LNCaP clone FGC (cell line): ENCODE results near the gene MUS81.

Experiments used
- DNase-seq: peaks from one replicate; pipeline ENCODE4 v3.0.0-alpha.2; 2011; ENCODE audit warnings: low read depth
- H3K4me3 ChIP-seq: 2 replicates; pipeline ENCODE4 v1.5.1; 2011; ENCODE audit warnings: mild to moderate bottlenecking, low read depth, low read length, control low read depth
- TF ChIP-seq, protein P1 (sequence below): IDR thresholded peaks from 2 replicates; pipeline ENCODE4 v1.5.1; 2012; ENCODE audit warnings: mild to moderate bottlenecking; ENCODE audit not compliant: control insufficient read depth, insufficient read depth; ENCODE audit errors: extremely low read depth

MUS81 gene

GRCh38 chr11:65882120-65883057 lies 22.2 kb downstream of the MUS81 start:
- TF ChIP-seq, protein P1, sequence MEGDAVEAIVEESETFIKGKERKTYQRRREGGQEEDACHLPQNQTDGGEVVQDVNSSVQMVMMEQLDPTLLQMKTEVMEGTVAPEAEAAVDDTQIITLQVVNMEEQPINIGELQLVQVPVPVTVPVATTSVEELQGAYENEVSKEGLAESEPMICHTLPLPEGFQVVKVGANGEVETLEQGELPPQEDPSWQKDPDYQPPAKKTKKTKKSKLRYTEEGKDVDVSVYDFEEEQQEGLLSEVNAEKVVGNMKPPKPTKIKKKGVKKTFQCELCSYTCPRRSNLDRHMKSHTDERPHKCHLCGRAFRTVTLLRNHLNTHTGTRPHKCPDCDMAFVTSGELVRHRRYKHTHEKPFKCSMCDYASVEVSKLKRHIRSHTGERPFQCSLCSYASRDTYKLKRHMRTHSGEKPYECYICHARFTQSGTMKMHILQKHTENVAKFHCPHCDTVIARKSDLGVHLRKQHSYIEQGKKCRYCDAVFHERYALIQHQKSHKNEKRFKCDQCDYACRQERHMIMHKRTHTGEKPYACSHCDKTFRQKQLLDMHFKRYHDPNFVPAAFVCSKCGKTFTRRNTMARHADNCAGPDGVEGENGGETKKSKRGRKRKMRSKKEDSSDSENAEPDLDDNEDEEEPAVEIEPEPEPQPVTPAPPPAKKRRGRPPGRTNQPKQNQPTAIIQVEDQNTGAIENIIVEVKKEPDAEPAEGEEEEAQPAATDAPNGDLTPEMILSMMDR = no peak
- H3K4me3 ChIP-seq = no peak overlapping the region
- no peak for DNase-seq

- DNase-seq = no peak
- TF ChIP-seq, protein P1 = no peak
- H3K4me3 ChIP-seq = no peak overlapping the region
Measured at GRCh38 chr11:65883058-65883761, 23.0 kb downstream of the MUS81 start.

GRCh38 chr11:65883786-65884715 lies 23.8 kb downstream of the MUS81 start:
- TF ChIP-seq, protein P1 = no peak
- H3K4me3 ChIP-seq = no peak overlapping the region
- DNase-seq = no peak

- peak; percentile 37 for DNase-seq
- no peak overlapping the region for H3K4me3 ChIP-seq
- TF ChIP-seq, protein P1 = peak; percentile 100
Measured at GRCh38 chr11:65884716-65885092, 24.5 kb downstream of the MUS81 start.

DNA sequence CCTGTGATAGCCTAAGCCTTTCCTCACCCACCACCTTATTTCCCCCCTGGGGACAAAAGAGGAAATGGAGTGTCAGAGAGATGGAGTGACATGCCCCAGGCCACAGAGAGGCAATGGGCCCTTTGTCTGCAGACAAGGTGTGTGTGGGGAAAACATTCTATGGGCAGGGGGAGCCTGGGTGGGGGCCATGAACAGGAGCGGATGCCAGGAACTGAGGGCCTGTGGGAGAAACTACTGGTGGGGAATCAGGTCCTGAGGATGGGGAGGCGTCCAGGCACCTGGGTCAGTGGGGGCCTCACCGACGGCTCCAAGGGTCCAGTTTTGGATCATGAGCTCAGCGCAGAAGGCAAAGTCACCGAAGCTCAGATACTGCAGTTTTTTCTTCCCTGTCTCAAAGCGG lies 25.0 kb downstream of the MUS81 start:
- DNase-seq = no peak
- TF ChIP-seq, protein P1 = no peak
- no peak overlapping the region for H3K4me3 ChIP-seq

DNA sequence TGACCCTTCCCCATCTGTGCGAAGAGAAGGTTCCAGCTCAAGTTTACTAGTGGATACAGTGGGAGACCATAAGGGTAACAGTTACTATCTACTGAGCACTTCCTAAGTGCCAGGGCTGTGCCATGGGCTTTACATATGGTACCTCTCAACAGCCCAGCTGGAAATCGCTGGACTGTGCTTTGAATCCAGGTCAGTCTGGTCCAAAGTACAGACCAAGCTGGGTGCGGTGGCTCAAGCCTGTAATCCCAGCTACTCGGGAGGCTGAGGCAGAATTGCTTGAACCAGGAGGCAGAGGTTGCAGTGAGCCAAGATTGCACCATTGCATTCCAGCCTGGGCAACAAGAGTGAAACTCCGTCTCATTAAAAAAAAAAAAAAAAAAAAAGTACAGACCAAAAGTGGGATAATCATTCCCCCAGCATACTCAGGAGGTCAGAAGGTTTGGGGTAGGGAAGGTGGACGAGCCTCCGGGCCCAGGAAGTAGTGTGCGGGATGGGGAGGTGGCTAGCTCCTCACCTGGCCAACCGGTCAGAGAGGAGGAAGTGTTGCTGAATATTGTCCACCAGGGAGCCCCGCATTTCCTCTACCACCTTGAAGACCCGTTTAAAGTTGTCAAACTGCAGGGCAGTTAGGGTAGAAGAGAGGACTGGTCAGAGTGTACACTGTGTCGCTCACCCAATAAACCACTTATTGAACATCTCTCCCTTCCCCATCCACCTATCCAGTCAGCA lies 25.7 kb downstream of the MUS81 start:
- H3K4me3 ChIP-seq = no peak overlapping the region
- TF ChIP-seq, protein P1 = no peak

More for the DNA sequence above, 25.7 kb downstream of the MUS81 start:
- DNase-seq = no peak
